GM12873 (cell line): ENCODE data around the gene CAMK1.

Source experiments
- CTCF ChIP-seq: IDR thresholded peaks from 2 replicates; pipeline ENCODE4 v1.5.1; 2012; ENCODE audit warnings: low read depth, mild to moderate bottlenecking, moderate library complexity, low read length, control low read depth; ENCODE audit not compliant: insufficient read depth; ENCODE audit errors: missing control alignments

CAMK1 gene

GRCh38 chr3:9769426-9770275 is at the start of gene CAMK1:
Gene CAMK1 (minus strand): TSS chr3:9769947. CDS start chr3:9767749, 2,198 bp downstream.
- TF ChIP-seq CTCF, result no peak

GRCh38 chr3:9818666-9819335 is 49.1 kb upstream of the CAMK1 start:
- TF ChIP-seq CTCF, result no peak

- no peak for TF ChIP-seq CTCF
These were observed 47.7 kb upstream of the CAMK1 start for GRCh38 chr3:9817436-9817835.

- no peak for TF ChIP-seq CTCF
These were observed 46.2 kb upstream of the CAMK1 start for GRCh38 chr3:9815986-9816385.

DNA sequence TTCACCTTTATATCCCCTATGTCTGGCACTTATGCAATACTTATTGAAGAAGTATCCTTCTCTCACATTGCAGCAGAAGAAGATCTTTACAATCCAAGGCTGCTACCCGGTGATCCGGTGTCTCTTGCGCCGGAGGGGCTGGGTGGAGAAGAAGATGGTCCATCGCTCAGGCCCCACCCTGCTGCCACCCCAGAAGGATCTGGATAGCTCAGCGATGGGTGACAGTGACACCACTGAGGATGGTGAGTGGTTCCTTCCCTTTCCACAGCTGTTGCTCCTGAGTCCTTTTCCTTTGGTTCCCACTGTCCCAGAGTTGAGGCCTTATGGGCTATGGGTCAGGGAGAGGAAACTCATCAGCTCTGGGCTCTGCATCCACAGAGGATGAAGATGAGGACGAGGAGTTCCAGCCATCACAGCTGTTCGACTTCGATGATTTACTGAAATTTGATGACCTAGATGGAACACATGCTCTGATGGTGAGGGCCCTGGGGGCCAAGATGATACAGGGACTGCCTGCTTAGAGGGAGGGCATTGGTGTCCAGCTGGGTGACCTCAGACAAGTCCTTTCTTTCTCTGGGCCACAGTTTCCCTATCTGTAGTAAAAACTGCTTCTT is 43.2 kb upstream of the CAMK1 start:
- TF ChIP-seq CTCF, result no peak

- no peak for TF ChIP-seq CTCF
These were observed 41.1 kb upstream of the CAMK1 start for GRCh38 chr3:9810846-9811245.

DNA sequence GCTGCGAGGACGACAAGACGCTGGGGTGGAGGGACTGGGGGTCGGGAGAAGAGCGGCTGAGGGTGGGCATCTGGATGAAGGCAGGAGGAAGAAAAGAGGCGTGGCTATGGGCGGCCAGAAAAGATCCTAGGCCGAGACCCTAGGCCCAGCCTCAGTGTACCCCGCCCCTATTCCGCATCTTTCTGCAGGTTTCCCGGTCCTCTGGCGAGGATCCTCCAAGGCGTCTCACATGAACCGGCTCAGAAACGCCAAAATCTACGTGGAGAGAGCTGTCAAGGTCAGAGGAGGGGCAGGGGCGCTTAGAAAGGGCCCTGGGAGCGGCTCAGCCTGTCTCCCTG is 40.7 kb upstream of the CAMK1 start:
- no peak for TF ChIP-seq CTCF
